HG03469 (cell line): ENCODE data around the gene SNTA1.
A peak's percentile ranks its signal among the peaks of the same experiment; 100 is the strongest.
"Not testable (repeated sequence)": the region's sequence is repeated elsewhere in the genome, so short reads cannot be mapped to it uniquely, and the experiment has no call there.

Experiments
- ATAC-seq: cut with Tn5 transposase; IDR thresholded peaks from one replicate; pipeline ENCODE4 v1.9.1; 2021; ENCODE audit warnings: mild to moderate bottlenecking, moderate library complexity, moderate number of reproducible peaks; ENCODE audit not compliant: unreplicated experiment

The SNTA1 gene

GRCh38 chr20:33443512-33444239 is at the start of gene SNTA1:
Gene SNTA1 (minus strand): TSS chr20:33443763. CDS start chr20:33443620, 143 bp downstream.
- ATAC-seq = no peak

GRCh38 chr20:33490934-33491656 is 47.5 kb upstream of the SNTA1 start:
- ATAC-seq = no peak

DNA sequence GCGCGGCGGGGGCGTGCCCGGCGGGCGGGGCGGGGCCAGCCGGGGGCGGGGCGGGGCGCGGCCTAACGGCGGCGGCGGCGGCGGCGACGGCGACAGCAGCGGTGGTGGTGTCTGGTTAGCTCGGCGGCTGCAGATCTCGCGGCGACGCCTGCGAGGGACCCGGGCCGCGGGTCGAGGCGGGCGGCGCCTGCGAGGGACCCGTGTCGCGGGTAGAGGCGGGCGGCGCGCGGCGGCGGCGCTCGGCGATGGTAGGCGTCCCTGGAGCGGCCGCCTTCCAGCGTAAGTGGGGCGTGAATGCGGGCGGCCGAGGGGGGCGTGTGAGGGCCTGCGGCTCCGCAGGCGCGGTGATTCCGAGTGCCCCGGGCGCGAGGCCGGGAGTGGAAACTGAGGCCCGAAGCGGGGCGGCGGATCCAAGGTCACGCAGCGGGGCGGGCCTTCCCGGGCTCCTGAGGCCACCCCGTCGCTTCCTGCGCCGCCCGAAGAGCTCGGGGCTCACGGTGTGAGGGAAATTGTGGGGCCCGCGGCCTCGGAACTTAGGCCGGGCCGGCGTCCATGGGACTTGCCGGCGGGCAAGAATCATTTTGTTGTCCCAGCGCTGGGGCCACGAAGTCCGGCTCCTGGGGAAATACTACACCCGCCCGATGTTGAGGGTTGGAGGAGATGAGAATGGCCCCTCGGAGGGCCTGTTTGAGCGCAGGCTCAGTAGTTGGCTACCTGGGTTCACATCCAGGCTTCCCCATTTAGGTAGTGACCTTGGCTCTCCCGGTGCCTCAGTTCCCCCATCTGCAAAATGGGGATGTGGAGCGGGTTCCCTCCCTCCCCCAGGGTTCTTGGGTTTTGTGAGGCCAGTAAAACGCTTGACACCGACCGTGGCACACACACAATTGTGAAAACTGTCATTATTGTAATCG is 46.7 kb upstream of the SNTA1 start, which contains the start of gene CBFA2T2:
Gene CBFA2T2, plus strand, starts transcription at position 74 of the 911 bp plus-strand sequence. Its CDS starts 172 bp downstream, at position 246.
- ATAC-seq = peak; percentile 35

DNA sequence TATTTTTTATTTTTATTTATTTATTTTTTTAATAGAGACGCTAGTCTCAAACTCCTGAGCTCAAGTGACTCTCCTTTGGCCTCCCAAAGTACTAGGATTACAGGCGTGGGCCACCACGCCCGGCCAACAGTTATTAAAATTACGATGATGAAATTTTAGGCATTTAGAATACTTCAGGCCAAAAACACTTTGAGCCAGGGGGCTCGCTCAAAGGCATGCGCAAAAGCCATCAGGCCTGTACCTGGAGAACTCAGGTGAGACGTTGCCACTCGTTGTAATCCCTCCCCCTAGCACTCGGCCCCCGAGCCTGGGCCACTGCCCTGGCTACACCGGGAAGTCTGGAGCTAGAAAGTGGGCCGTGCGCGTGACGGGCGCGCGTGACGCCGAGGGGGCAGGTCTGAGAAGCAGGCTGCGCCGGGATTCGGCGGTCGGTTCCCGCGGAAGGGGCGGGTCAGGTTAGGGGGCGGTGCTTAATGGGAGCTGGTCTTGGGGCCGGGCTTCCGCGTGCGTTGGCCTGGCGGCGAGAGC is 46.0 kb upstream of the SNTA1 start:
- peak; percentile 87 for ATAC-seq

- ATAC-seq = not testable (repeated sequence)
These were observed 45.3 kb upstream of the SNTA1 start for GRCh38 chr20:33488661-33489494.

DNA sequence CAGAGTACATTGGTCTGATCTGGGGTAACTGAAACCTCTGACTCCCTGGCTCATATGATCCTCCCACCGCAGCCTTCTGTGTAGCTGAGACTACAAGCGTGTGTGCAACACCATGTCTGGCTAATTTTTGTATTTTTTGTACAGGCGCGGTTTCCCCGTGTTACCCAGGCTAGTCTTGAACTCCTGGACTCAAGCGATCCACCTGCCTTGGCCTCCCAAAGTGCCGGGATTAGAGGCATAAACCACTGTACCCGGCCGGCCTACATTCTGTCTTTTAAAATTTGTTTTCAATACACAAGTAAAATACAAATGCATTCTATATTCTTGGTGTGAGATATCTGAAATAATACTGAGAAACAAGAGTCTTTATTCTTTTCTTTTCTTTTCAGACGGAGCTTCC is 44.6 kb upstream of the SNTA1 start:
- ATAC-seq = no peak

DNA sequence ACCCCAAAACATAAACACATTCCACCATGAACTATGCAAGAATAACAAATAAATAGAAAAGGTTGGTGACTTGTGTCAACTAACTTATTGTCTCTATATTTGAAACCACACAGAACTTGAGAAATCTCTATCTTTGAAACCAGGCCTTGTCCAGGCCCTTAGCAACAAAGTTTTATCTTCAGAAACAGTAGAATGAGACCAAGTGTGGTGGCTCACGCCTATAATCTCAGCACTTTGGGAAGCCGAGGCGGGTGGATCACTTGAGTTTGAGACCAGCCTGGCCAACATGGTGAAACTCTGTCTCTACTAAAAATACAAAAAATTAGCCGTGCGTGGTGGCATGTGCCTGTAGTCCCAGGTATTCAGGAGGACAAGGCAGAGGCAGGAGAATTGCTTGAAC is 39.6 kb upstream of the SNTA1 start:
- ATAC-seq = not testable (repeated sequence)

DNA sequence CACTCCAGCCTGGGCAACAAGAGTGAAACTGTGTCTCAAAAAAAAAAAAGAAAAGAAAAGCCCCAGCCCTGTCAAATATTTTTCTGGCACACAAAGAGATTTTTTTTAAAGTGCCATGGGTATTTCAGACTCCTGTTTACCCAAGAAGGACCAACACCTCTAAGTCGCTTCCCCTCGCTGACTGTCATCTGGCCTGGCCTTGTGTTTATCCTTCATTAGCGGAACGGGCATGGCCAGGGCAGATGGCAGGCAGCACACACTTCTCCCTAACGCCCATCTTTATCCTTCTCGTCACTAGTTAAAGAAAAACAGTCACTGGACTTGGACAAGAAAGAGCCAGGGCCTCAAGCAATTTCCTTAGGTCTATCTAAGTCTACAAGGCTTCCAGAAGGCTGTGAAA is 39.0 kb upstream of the SNTA1 start:
- ATAC-seq = no peak

- ATAC-seq = no peak
These were observed 37.9 kb upstream of the SNTA1 start for GRCh38 chr20:33481431-33481941.

DNA sequence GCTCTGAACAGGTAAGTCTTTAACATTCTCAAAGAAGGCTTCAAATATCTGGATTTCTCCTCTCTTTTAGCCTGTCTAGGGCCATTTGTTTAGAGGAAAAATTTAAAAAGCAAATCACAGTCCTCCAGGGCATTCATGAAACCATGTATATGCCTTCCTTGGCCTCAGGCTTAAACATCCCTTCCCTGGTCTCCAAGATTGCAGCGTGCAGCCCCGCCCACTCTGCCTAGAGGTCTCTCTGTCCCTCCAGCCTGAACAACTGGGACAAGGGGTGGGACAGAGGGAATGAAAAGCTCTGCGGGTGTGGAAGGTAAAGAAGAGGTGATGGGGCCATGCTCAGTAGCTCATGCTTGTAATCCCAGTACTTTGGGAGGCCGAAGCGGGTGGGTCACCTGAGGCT is 36.5 kb upstream of the SNTA1 start:
- ATAC-seq = no peak

GRCh38 chr20:33477386-33478234 is 34.0 kb upstream of the SNTA1 start:
- ATAC-seq = no peak

DNA sequence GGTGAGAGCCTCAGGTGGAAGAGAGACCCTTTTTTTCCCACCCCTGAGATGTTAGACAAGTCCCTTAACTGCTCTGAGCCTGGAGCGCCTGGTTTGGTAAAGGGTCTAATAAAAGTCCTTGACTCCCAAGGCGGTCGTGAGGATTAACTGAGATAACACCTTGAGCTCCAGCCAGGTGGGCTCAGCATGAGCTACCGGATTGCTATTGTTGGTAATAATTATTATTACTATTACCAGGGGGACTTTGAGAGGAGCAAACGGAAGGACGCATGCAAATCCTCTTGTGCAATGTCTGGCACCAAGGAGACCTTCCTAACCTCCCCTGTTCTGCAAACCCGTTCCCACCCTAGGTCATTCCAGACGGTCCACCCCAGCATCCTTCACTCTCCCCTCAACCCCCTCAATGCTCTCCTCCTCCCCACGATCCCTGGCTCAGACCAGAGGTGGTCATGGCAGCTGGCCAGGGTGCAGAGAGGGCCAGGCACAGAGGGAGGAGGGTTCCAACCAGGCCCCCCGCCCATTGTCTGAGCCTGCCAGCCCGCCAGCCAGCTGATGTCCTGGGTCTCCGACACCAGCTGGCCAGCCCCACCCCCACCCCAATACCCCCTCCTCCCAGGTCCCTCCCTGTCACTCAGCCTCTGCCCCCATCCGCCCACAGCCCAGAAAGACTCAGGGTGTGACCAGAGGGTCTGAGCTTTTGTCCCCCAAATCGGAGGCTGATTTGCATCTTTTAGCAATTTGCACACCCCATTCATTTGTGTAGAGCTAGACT is 32.0 kb upstream of the SNTA1 start:
- no peak for ATAC-seq

DNA sequence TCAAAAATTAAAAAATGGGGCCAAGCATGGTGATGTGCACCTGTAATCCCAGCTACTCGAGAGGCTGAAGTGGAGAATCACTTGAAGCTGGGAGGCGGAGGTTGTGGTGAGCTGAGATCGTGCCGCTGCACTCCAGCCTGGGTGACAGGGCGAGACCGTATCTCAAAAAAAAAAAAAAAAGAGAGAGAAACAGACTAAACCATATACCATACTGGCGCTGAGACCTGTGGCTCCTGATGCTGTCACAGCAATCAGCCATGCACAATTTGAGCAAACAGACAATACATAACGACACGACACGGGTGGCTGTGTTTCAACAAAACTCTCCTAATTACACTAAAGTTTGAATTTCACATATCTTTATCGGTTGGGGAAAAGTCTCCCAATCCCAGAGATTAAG is 31.4 kb upstream of the SNTA1 start:
- ATAC-seq = no peak

- ATAC-seq = no peak
These were observed 30.7 kb upstream of the SNTA1 start for GRCh38 chr20:33474097-33474873.

DNA sequence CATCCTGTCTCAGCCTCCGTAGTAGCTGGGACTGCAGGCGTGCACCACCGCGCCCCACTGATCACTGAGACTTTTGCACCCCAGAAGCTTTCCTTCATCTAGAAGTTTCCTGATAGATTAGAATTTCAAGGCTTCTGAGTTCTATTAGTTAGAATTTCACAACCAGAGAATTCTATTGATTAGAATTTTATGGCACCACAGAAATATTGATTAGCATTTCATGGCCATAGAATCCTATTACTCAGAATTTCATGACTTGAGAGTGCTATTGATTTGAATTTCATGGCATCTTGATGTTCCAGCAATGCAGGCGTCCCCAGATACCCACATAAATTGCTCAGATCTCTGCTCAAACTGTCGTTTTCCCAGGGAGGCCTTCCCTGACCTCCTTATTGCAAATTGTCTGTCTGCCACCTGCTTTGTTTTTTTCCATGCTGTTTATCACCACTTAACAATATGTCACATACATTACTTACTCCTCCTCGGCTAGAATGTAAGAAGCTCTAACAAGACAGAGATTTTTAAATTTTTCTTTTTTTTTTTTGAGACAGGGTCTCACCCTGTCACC is 29.4 kb upstream of the SNTA1 start:
- no peak for ATAC-seq

- no peak for ATAC-seq
These were observed 27.3 kb upstream of the SNTA1 start for GRCh38 chr20:33470866-33471265.

DNA sequence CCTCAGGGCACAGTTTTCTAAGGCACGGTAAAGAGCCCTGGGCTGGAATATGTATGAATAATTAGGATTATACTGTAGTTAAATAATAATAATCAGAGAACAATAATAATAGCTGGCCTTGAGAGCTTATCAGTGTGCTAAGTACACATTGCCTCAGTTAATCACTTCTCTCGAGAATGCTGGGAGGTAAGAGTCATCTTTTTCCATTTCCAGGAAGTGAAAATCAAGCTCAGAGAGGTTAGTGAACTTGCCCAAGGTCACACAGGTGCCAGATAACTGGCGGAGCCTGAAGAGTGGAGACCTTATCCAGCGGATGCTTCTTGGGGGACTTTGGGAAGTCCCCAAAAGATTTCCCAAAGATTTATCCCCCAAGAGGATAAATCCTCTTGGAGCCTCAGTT is 26.9 kb upstream of the SNTA1 start:
- no peak for ATAC-seq
